Stomach (tissue), 9 donors: Measurements from ENCODE around the gene PTPN4. TPM values are rescaled to one million over a fixed set of nuclear protein-coding genes. Genes with fewer than 3 reads are reported as not detected.

Source experiments
- DNase-seq, 2 donors: peaks; one replicate each; pipeline versions ENCODE4 v3.0.0 to v3.0.0-alpha.2; 2013 to 2019
- H3K27ac ChIP-seq, 5 donors: fragments of 200-600 bp in 4 of 5; sonication (generic) in 4 of 5; one replicate each; pipeline ENCODE4 v1.5.1; 2013 to 2019; ENCODE audit warnings: mild to moderate bottlenecking in 1 of 5, moderate library complexity in 1 of 5
- H3K27me3 ChIP-seq, 3 donors: fragments of 200-600 bp; sonication (generic); one replicate each; pipeline ENCODE4 v1.5.1; 2017 to 2019; ENCODE audit warnings: mixed run types in 1 of 3
- H3K36me3 ChIP-seq, 4 donors: fragments of 200-600 bp; sonication (generic); 1 replicate in 3 of 4; 2 replicates in 1 of 4; pipeline ENCODE4 v1.5.1; 2016 to 2019
- H3K4me1 ChIP-seq, 4 donors: fragments of 200-600 bp; sonication (generic); one replicate each; pipeline ENCODE4 v1.5.1; 2016 to 2019
- H3K4me3 ChIP-seq, 4 donors: fragments of 200-600 bp; sonication (generic) in 3 of 4; one replicate each; pipeline ENCODE4 v1.5.1; 2016 to 2019; ENCODE audit warnings: mild to moderate bottlenecking in 1 of 4
- H3K9me3 ChIP-seq, 4 donors: fragments of 200-600 bp; sonication (generic); one replicate each; pipeline ENCODE4 v1.5.1; 2016 to 2019
- CTCF ChIP-seq, 7 experiments: fragments of 450-650 bp in 4 of 7; fragments of 200-600 bp in 3 of 7; sonication (generic) in 3 of 7; IDR thresholded peaks; one replicate each; pipeline ENCODE4 v1.5.1; 2016 to 2019; ENCODE audit warnings: antibody characterized with exemption in 7 of 7, control low read depth in 2 of 7, mild to moderate bottlenecking in 1 of 7
- EP300 ChIP-seq: sonication (generic); formaldehyde crosslinking; IDR thresholded peaks from one replicate; pipeline ENCODE4 v1.6.1; 2017; ENCODE audit warnings: antibody characterized with exemption
- POLR2A ChIP-seq, 4 donors: fragments of 450-650 bp; IDR thresholded peaks; one replicate each; pipeline ENCODE4 v1.6.1; 2016; ENCODE audit warnings: antibody characterized with exemption in 4 of 4, control low read depth in 2 of 4, mild to moderate bottlenecking in 1 of 4, moderate library complexity in 1 of 4
- POLR2AphosphoS5 ChIP-seq, 3 donors: sonication (generic); formaldehyde crosslinking; IDR thresholded peaks; one replicate each; pipeline ENCODE4 v1.6.1; 2016; ENCODE audit warnings: antibody characterized with exemption in 3 of 3
- WGBS, 5 donors: extraction: QIAGEN DNeasy Blood & Tissue Kit in 3 of 5; methylation state at CpG; one replicate each; pipeline versions ENCODE4 v1.1.5 to v1.1.7; 2013 to 2018; 5-methylcytosine and 5-hydroxymethylcytosine counted together
- intact Hi-C: fragments of 100-400 bp; cut with DNase I; formaldehyde crosslinking; loops from one replicate; pipeline ENCODE4 v1.15.1; 2023; ENCODE audit warnings: low total_unique reads
- polyA plus RNA-seq, 3 donors: library from polyadenylated mRNA; stranded (reverse); fragments of 200-250 nt; gene quantifications; one replicate each; pipeline ENCODE4 v1.2.3, GENCODE V29; 2013
- total RNA-seq, 5 donors: library from RNA; depleted of rRNA; stranded (reverse); fragments of >200 nt; gene quantifications; one replicate each; pipeline versions ENCODE4 v1.1.0 to v1.2.3, GENCODE V29; 2014 to 2016
- donor health status: healthy with polysubstance abuse.
- donor health status: Bipolar disorder and iron deficiency.
- donor health status: healthy.

PTPN4 gene
- total and polyA plus RNA-seq, 8 donors = 2.9 to 450 (median 18.8) TPM

- TF ChIP-seq CTCF (IDR thresholded peaks at IDR 0.05) (no peak), POLR2A (IDR thresholded peaks at IDR 0.05) (no peak), POLR2AphosphoS5 (IDR thresholded peaks at IDR 0.05) (no peak), EP300 (no peak)
- 88 to 95% (median 91%) methylated on average over 15 of the region's 15 CpGs for WGBS, 5 donors
Observed at GRCh38 chr2:120029672-120030640, 270.2 kb downstream of the PTPN4 start.

GRCh38 chr2:120032297-120032696, 272.6 kb downstream of the PTPN4 start:
- no peak for DNase-seq
- TF ChIP-seq CTCF (IDR thresholded peaks at IDR 0.05) = no peak
- TF ChIP-seq EP300 = no peak
- TF ChIP-seq POLR2AphosphoS5 (IDR thresholded peaks at IDR 0.05) = no peak
- H3K4me3 ChIP-seq = no peak overlapping the region
- 65 to 74% (median 70%) methylated on average over 3 of the region's 3 CpGs for WGBS, 5 donors
- intact Hi-C loops = no loop called here
- no peaks in the 10 kb centered on the region for H3K9me3 ChIP-seq
- H3K27ac ChIP-seq = no peak overlapping the region
- H3K27me3 ChIP-seq = no peaks in the 10 kb centered on the region
- H3K36me3 ChIP-seq = no peaks in the 10 kb centered on the region
- H3K4me1 ChIP-seq = peaks cover 2 to 12% (median 5%) of the 10 kb centered on the region in 4 donors

More at GRCh38 chr2:120029672-120030640, 270.2 kb downstream of the PTPN4 start:
- Histone ChIP-seq H3K36me3 (peaks cover 0 to under 1% (median under 1%) of the 10 kb centered on the region in 4 donors), H3K27me3 (no peaks in the 10 kb centered on the region), H3K4me3 (no peak overlapping the region), H3K9me3 (no peaks in the 10 kb centered on the region), H3K27ac (no peak overlapping the region), H3K4me1 (peaks cover 0 to 5% (median 3%) of the 10 kb centered on the region in 4 donors)
- intact Hi-C loops = no loop called here
- no peak for DNase-seq

Other genes with a start within 250 kb of the PTPN4 start
- gene SCTR, start 235.4 kb upstream of the PTPN4 start, total RNA-seq = 1 to 10 TPM in 1 of 5 donors, under 1 TPM in 2, not detected in 2; 0.18 to 1.4 (median 0.89) TPM
- 1 to 10 TPM; 6.7 to 8.6 (median 7.0) TPM for gene SCTR, start 235.4 kb upstream of the PTPN4 start, polyA plus RNA-seq
- gene CFAP221, start 215.5 kb upstream of the PTPN4 start, total RNA-seq = 10 to 100 TPM in 1 of 5 donors, 1 to 10 TPM in 2, not detected in 2; 1.3 to 15.1 (median 3.1) TPM
- gene CFAP221, start 215.5 kb upstream of the PTPN4 start, polyA plus RNA-seq = under 1 TPM; 0.31 to 0.80 (median 0.68) TPM
- gene TMEM177, start 80.7 kb upstream of the PTPN4 start, total RNA-seq = 10 to 100 TPM in 1 of 5 donors, 1 to 10 TPM in 3, not detected in 1; 3.9 to 15.2 (median 6.4) TPM
- 1 to 10 TPM; 4.4 to 8.1 (median 7.1) TPM for gene TMEM177, start 80.7 kb upstream of the PTPN4 start, polyA plus RNA-seq